ENCODE measurements around the gene ARID1B. TPM values are rescaled to one million over a fixed set of nuclear protein-coding genes. Genes with fewer than 3 reads are reported as not detected.

ARID1B gene
- total RNA-seq, 1 experiment from 2014 or later = 35.6 TPM

DNA sequence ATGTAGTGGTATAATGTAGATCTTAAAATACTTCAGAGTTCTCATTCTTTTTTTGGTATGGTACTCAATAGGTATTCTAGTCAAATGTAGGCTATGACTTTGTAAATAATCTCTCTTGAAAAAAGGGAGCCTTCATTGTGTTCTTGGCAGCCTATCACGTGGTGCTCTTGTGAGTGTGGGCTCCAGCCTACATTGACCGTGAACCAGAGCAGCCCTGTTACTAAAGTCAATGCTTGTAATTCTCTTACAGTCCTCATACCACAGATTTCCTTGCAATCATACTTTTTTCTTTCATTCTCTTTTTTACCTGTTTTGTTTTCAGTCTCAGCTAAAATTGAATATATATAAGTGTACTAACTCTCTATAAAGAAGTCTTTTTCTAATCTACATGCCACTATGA, 31.1 kb downstream of the ARID1B start:
- H3K79me2 ChIP-seq (ENCODE audit: insufficient read depth, low read length) = peaks cover 85% of the 10 kb centered on the region
- no peak overlapping the region for H3K9ac ChIP-seq (ENCODE audit: low read length)
- H3K36me3 ChIP-seq (ENCODE audit: control insufficient read depth in 1 of 2, insufficient read depth in 2 of 2, low read length in 2 of 2) = no peaks in the 10 kb centered on the region
- intact Hi-C loops (cut with micrococcal nuclease) = no loop called here
- H3K9me2 ChIP-seq (ENCODE audit: insufficient read depth) = no peaks in the 10 kb centered on the region
- no peak overlapping the region for H3K4me2 ChIP-seq (ENCODE audit: low read length)
- no peaks in the 10 kb centered on the region for H3K9me3 ChIP-seq (ENCODE audit: control insufficient read depth in 1 of 2, insufficient read depth in 1 of 2, low read depth in 1 of 2, low read length in 2 of 2)
- TF ChIP-seq FOSL1 (IDR thresholded peaks at IDR 0.05; ENCODE audit: low read depth) (no peak), EZH2phosphoT487 (IDR thresholded peaks at IDR 0.05; ENCODE audit: borderline replicate concordance) (no peak), POLR2AphosphoS5 (IDR thresholded peaks at IDR 0.05; ENCODE audit: low read depth, low read length) (no peak), CBX3 (IDR thresholded peaks at IDR 0.05; ENCODE audit: low read depth) (no peak), CEBPB (IDR thresholded peaks at IDR 0.05; ENCODE audit: low read depth) (no peak), SIN3A (IDR thresholded peaks at IDR 0.05; ENCODE audit: low read depth) (no peak), JUND (IDR thresholded peaks at IDR 0.05) (no peak), EGR1 (IDR thresholded peaks at IDR 0.05; ENCODE audit: low read depth) (no peak), YY1 (IDR thresholded peaks at IDR 0.05; ENCODE audit: extremely low read depth, insufficient replicate concordance, low read depth, low read length) (no peak), SP1 (IDR thresholded peaks at IDR 0.05; ENCODE audit: low read depth) (no peak), POLR2A (IDR thresholded peaks at IDR 0.05; ENCODE audit: borderline replicate concordance, extremely low read depth, insufficient read depth, insufficient read length) (no peak), ELF1 (IDR thresholded peaks at IDR 0.05; ENCODE audit: borderline replicate concordance, low read depth) (no peak), RAD21 (IDR thresholded peaks at IDR 0.05; ENCODE audit: low read depth) (no peak)
- TF ChIP-seq, protein P1, sequence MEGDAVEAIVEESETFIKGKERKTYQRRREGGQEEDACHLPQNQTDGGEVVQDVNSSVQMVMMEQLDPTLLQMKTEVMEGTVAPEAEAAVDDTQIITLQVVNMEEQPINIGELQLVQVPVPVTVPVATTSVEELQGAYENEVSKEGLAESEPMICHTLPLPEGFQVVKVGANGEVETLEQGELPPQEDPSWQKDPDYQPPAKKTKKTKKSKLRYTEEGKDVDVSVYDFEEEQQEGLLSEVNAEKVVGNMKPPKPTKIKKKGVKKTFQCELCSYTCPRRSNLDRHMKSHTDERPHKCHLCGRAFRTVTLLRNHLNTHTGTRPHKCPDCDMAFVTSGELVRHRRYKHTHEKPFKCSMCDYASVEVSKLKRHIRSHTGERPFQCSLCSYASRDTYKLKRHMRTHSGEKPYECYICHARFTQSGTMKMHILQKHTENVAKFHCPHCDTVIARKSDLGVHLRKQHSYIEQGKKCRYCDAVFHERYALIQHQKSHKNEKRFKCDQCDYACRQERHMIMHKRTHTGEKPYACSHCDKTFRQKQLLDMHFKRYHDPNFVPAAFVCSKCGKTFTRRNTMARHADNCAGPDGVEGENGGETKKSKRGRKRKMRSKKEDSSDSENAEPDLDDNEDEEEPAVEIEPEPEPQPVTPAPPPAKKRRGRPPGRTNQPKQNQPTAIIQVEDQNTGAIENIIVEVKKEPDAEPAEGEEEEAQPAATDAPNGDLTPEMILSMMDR (IDR thresholded peaks at IDR 0.05 in 2 of 3, conservative IDR thresholded peaks at IDR 0.05 in 1 of 3; ENCODE audit: borderline replicate concordance in 1 of 3, insufficient read depth in 1 of 3, low read depth in 2 of 3, low read length in 2 of 3) = no peak
- TF ChIP-seq, protein P2, sequence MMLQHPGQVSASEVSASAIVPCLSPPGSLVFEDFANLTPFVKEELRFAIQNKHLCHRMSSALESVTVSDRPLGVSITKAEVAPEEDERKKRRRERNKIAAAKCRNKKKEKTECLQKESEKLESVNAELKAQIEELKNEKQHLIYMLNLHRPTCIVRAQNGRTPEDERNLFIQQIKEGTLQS (IDR thresholded peaks at IDR 0.05) = no peak
- TF ChIP-seq, protein P3, sequence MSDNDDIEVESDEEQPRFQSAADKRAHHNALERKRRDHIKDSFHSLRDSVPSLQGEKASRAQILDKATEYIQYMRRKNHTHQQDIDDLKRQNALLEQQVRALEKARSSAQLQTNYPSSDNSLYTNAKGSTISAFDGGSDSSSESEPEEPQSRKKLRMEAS (IDR thresholded peaks at IDR 0.05) = no peak
- TF ChIP-seq, protein P4, sequence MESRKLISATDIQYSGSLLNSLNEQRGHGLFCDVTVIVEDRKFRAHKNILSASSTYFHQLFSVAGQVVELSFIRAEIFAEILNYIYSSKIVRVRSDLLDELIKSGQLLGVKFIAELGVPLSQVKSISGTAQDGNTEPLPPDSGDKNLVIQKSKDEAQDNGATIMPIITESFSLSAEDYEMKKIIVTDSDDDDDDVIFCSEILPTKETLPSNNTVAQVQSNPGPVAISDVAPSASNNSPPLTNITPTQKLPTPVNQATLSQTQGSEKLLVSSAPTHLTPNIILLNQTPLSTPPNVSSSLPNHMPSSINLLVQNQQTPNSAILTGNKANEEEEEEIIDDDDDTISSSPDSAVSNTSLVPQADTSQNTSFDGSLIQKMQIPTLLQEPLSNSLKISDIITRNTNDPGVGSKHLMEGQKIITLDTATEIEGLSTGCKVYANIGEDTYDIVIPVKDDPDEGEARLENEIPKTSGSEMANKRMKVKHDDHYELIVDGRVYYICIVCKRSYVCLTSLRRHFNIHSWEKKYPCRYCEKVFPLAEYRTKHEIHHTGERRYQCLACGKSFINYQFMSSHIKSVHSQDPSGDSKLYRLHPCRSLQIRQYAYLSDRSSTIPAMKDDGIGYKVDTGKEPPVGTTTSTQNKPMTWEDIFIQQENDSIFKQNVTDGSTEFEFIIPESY (IDR thresholded peaks at IDR 0.05; ENCODE audit: extremely low read depth, insufficient replicate concordance, low read length) = no peak
- ChIA-PET CTCF (no interaction called here), POLR2A (no interaction called here), RAD21 (ENCODE audit: low non-redundant PET in 1 of 2, low total read pairs in 2 of 2, uncharacterized antibody in 2 of 2, unreplicated experiment in 2 of 2) (no interaction called here)
- H3K27ac ChIP-seq (ENCODE audit: low read depth, low read length) = no peak overlapping the region
- ATAC-seq (no peak), DNase-seq (ENCODE audit: low read depth, low spot score) (no peak)
- no peaks in the 10 kb centered on the region for H3K27me3 ChIP-seq (ENCODE audit: insufficient read depth, low read length)
- peaks cover 5% of the 10 kb centered on the region; the same call in 1 of the 2 replicates for H4K20me1 ChIP-seq (ENCODE audit: insufficient read depth)
- BruUV-seq (replicated peaks) = no TSS peak
- H3K4me3 ChIP-seq (replicated peaks in 1 of 2; ENCODE audit: low read depth in 1 of 2, low read length in 2 of 2) = no peak overlapping the region
- no peak overlapping the region for H2AFZ ChIP-seq (ENCODE audit: low read depth, low read length, poor library complexity, severe bottlenecking)
- no peaks in the 10 kb centered on the region for H3K4me1 ChIP-seq (ENCODE audit: control insufficient read depth in 1 of 2, insufficient read depth in 2 of 2, low read length in 2 of 2)
